ENCODE measurements around the gene RTL10. TPM values are rescaled to one million over a fixed set of nuclear protein-coding genes. Genes with fewer than 3 reads are reported as not detected.

Gene RTL10
- total RNA-seq, 1 experiment from 2014 or later = 25.6 TPM

DNA sequence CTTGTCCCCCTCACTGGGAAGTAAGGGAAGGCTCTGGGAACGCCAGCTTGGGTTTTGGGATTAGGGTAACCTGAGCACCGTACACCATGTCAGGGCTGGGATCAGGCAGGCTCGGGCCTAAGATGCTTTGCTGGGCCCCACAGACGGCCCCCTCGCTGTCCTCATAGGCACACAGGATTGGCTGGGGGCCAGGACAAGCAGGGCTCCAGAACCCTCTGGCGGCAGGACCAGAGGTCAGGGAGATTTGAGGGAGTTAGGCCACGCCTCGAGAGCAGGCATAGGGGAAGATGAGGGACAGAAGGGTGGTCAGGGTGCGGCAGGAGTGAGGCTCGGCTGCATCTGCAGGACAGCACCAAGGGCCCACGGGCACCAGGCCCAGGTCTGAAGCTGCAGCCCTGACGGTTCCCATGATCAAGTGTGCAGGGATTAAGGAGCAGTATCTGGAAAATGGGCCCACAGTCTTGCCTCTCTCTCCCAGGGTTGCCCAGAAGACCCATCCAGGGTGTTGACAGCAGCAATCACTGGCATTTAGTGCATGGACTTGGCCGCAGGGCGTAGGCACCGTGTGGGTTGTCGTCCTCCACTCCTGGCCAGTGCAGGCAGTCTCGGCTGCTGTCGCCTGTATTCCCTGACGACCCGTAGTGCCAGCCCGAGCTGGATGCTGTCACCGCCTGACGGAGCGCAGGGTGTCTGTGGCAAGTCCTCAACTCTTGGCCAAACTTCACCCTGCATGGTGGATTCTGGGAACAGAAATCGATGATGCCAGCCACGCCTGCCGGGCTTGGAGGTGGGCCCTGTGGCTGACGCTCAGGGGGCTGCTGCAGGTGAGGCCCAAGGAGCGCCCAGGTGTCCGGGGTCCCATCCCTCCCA is 15.7 kb upstream of the RTL10 start:
- H3K27me3 ChIP-seq (replicated peaks; ENCODE audit: insufficient read depth, low read depth, low read length, poor library complexity) = no peaks in the 10 kb centered on the region
- no peaks in the 10 kb centered on the region for H3K9me3 ChIP-seq (ENCODE audit: low read depth, low read length, poor library complexity, severe bottlenecking)
- no peak for TF ChIP-seq EZH2 (IDR thresholded peaks at IDR 0.05; ENCODE audit: borderline replicate concordance, low read depth, low read length, poor library complexity, severe bottlenecking)
- TF ChIP-seq, protein P1, sequence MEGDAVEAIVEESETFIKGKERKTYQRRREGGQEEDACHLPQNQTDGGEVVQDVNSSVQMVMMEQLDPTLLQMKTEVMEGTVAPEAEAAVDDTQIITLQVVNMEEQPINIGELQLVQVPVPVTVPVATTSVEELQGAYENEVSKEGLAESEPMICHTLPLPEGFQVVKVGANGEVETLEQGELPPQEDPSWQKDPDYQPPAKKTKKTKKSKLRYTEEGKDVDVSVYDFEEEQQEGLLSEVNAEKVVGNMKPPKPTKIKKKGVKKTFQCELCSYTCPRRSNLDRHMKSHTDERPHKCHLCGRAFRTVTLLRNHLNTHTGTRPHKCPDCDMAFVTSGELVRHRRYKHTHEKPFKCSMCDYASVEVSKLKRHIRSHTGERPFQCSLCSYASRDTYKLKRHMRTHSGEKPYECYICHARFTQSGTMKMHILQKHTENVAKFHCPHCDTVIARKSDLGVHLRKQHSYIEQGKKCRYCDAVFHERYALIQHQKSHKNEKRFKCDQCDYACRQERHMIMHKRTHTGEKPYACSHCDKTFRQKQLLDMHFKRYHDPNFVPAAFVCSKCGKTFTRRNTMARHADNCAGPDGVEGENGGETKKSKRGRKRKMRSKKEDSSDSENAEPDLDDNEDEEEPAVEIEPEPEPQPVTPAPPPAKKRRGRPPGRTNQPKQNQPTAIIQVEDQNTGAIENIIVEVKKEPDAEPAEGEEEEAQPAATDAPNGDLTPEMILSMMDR (conservative IDR thresholded peaks at IDR 0.05; ENCODE audit: low read depth, low read length) = no peak
- DNase-seq (ENCODE audit: low spot score) = no peak
- intact Hi-C loops (cut with micrococcal nuclease; ENCODE audit: unreplicated experiment) = no loop called here
- CTCF ChIA-PET = no interaction called here
- H3K4me1 ChIP-seq (ENCODE audit: insufficient read depth, low read length, poor library complexity, severe bottlenecking) = peaks cover 8% of the 10 kb centered on the region
- H3K4me3 ChIP-seq (ENCODE audit: low read depth, low read length, poor library complexity, severe bottlenecking) = no peak overlapping the region
- POLR2A ChIA-PET (ENCODE audit: low non-redundant PET) = no interaction called here
- BruUV-seq (replicated peaks) = no TSS peak
- no peak overlapping the region for H3K27ac ChIP-seq (ENCODE audit: low read depth, low read length, poor library complexity, severe bottlenecking)
- H3K36me3 ChIP-seq (ENCODE audit: insufficient read depth, low read length, poor library complexity, severe bottlenecking) = peaks cover 3% of the 10 kb centered on the region

DNA sequence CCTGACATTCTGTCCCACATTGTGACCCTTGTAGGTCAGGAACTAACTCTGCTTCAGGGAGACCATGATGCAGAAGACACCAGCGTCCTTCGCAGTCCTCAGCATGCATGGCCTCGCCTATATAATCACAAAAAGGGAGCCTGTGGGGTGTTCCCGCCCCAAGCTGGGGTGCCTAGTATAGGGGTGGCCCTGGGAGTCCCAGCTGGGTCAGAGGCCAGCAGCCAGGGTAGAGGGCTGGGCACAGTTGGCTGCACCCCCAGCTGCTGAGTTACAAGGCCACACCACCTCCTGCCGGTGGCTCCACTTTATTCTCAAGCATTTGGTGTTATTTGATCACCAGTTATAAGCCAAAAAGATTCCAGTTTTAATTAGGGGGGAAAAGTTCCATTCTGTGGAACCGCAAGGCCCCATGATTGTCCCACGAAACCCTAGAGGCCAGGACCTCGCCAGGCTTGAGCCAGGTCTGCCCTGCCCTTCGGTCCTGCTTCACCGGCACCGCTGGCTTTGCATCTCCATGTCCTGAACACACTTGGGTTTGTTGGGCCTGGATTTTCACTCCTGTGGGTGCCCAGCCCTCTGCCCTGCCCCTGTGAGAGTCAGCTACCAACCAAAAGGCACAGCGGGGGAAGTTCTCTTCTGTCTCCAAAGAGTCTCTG is 15.0 kb upstream of the RTL10 start:
- H3K4me1 ChIP-seq (ENCODE audit: insufficient read depth, low read length, poor library complexity, severe bottlenecking) = peaks cover under 1% of the 10 kb centered on the region
- DNase-seq (ENCODE audit: low spot score) = no peak
- no peaks in the 10 kb centered on the region for H3K27me3 ChIP-seq (replicated peaks; ENCODE audit: insufficient read depth, low read depth, low read length, poor library complexity)
- peaks cover 3% of the 10 kb centered on the region for H3K36me3 ChIP-seq (ENCODE audit: insufficient read depth, low read length, poor library complexity, severe bottlenecking)
- intact Hi-C loops (cut with micrococcal nuclease; ENCODE audit: unreplicated experiment) = no loop called here
- CTCF ChIA-PET = no interaction called here
- POLR2A ChIA-PET (ENCODE audit: low non-redundant PET) = no interaction called here
- no TSS peak for BruUV-seq (replicated peaks)
- no peak for TF ChIP-seq EZH2 (IDR thresholded peaks at IDR 0.05; ENCODE audit: borderline replicate concordance, low read depth, low read length, poor library complexity, severe bottlenecking)
- TF ChIP-seq, protein P1 (conservative IDR thresholded peaks at IDR 0.05; ENCODE audit: low read depth, low read length) = no peak
- no peaks in the 10 kb centered on the region for H3K9me3 ChIP-seq (ENCODE audit: low read depth, low read length, poor library complexity, severe bottlenecking)
- H3K27ac ChIP-seq (ENCODE audit: low read depth, low read length, poor library complexity, severe bottlenecking) = no peak overlapping the region
- no peak overlapping the region for H3K4me3 ChIP-seq (ENCODE audit: low read depth, low read length, poor library complexity, severe bottlenecking)

DNA sequence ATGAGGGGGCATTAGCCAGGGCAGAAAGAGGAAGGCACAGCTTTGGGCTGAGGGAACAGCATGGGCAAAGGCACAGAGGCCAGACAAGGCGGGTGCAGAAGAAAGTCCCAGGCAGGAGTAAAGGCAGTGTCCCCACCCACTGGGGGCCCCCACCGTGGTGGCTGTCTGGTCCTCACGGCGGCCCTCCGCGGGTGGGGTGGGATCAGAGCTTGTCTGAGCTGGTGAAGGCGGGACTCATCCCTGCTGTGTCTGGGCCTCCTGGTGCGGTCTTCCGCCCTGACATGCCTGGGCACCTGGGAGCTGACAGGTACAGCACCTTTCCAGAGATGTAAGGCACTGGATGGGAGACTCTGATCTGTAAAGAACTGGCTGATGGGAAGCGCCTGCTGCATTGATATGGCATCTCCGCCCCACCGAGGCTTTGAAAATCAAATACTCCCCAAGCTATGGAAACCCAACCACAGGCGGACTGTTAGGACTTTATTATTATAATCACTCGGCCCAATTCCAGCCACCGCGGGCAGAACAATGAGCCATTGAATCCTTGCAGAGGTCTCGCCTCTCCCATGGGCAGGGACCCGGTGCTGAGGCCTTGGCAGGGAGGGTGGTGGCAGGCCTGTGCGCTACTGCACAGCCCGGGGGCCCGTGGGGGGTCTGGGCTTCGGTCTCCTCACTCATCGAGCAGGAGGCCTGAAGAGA is 14.2 kb upstream of the RTL10 start:
- H3K27ac ChIP-seq (ENCODE audit: low read depth, low read length, poor library complexity, severe bottlenecking) = no peak overlapping the region
- DNase-seq (ENCODE audit: low spot score) = no peak
- H3K4me3 ChIP-seq (ENCODE audit: low read depth, low read length, poor library complexity, severe bottlenecking) = no peak overlapping the region
- peaks cover 3% of the 10 kb centered on the region for H3K36me3 ChIP-seq (ENCODE audit: insufficient read depth, low read length, poor library complexity, severe bottlenecking)
- TF ChIP-seq EZH2 (IDR thresholded peaks at IDR 0.05; ENCODE audit: borderline replicate concordance, low read depth, low read length, poor library complexity, severe bottlenecking) = no peak
- TF ChIP-seq, protein P1 (conservative IDR thresholded peaks at IDR 0.05; ENCODE audit: low read depth, low read length) = no peak
- ChIA-PET POLR2A (ENCODE audit: low non-redundant PET) (no interaction called here), CTCF (no interaction called here)
- no peaks in the 10 kb centered on the region for H3K4me1 ChIP-seq (ENCODE audit: insufficient read depth, low read length, poor library complexity, severe bottlenecking)
- H3K27me3 ChIP-seq (replicated peaks; ENCODE audit: insufficient read depth, low read depth, low read length, poor library complexity) = no peaks in the 10 kb centered on the region
- intact Hi-C loops (cut with micrococcal nuclease; ENCODE audit: unreplicated experiment) = no loop called here
- no TSS peak for BruUV-seq (replicated peaks)
- no peaks in the 10 kb centered on the region for H3K9me3 ChIP-seq (ENCODE audit: low read depth, low read length, poor library complexity, severe bottlenecking)
